ENCODE data around the gene FEN1.

DNA sequence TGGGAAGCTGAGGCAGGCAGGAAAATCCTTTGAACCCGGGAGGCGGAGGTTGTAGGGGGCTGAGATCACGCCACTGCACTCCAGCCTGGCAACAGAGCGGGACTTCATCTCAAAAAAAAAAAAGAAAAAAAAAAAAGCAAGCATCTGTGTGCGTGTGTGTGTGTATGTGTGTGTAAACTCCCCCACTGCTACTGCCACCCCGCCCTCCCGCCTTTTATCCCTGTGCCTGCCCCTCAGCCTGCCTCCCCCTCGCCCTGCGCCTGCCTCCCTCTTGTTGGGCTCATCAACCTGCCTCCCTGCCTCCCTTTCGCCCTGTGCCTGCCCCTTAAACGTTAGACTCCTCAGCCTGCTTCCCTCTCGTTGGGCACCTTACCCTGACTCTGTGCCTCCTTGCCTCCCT lies 18.3 kb upstream of the FEN1 start:
- no peak for TF ChIP-seq RFX5 (IDR thresholded peaks at IDR 0.05)
- no peak for TF ChIP-seq POLR2A (IDR thresholded peaks at IDR 0.05; ENCODE audit: low read length)
- no peak for TF ChIP-seq ZFP36 (IDR thresholded peaks at IDR 0.05; ENCODE audit: borderline replicate concordance, partially characterized antibody)
- no peak for TF ChIP-seq SMC3 (IDR thresholded peaks at IDR 0.05)

Measured in A549 (cell line).